Uterine smooth muscle cell (primary cell): ENCODE measurements around the gene IGFBP1. TPM values are rescaled to one million over a fixed set of nuclear protein-coding genes. Genes with fewer than 3 reads are reported as not detected.

Source experiments
- total RNA-seq: library from RNA; depleted of rRNA; stranded (reverse); fragments of >200 nt; gene quantifications from 2 replicates; pipeline ENCODE4 v1.2.3, GENCODE V29; 2014

IGFBP1 gene
- 0.11 TPM in 1 of 2 replicates, not detected in the other for total RNA-seq

DNA sequence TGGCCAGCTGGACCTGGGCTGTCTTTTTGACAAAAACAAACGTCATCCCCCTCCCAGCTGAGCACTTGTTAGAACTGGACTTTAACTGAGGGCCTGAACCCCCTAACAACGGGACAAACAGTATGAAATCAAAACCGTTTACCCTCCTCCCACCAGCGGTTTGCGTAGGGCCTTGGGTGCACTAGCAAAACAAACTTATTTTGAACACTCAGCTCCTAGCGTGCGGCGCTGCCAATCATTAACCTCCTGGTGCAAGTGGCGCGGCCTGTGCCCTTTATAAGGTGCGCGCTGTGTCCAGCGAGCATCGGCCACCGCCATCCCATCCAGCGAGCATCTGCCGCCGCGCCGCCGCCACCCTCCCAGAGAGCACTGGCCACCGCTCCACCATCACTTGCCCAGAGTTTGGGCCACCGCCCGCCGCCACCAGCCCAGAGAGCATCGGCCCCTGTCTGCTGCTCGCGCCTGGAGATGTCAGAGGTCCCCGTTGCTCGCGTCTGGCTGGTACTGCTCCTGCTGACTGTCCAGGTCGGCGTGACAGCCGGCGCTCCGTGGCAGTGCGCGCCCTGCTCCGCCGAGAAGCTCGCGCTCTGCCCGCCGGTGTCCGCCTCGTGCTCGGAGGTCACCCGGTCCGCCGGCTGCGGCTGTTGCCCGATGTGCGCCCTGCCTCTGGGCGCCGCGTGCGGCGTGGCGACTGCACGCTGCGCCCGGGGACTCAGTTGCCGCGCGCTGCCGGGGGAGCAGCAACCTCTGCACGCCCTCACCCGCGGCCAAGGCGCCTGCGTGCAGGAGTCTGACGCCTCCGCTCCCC, at the start of gene IGFBP1:
Gene IGFBP1 (plus strand): TSS at position 304 of the 808 bp plus-strand sequence. CDS start 165 bp downstream, at position 469.

GRCh38 chr7:45873035-45873354, 15.3 kb upstream of the IGFBP1 start, which contains the start of gene CCDC201:
TSS of gene CCDC201 (minus strand) at chr7:45873082. CDS start at chr7:45873007, 75 bp downstream.

GRCh38 chr7:45920502-45921380, 32.5 kb downstream of the IGFBP1 start, which contains the start of gene IGFBP3:
TSS of gene IGFBP3 (minus strand) at chr7:45921272. CDS start at chr7:45921140, 132 bp downstream.

Other genes starting within 250 kb of the IGFBP1 start
- gene CCDC201, start 15.4 kb upstream of the IGFBP1 start, total RNA-seq = not detected in 2 replicates
- gene IGFBP3, start 32.8 kb downstream of the IGFBP1 start, total RNA-seq = 11.0 and 33.4 TPM in 2 replicates